NCI-H1930 (cell line): ENCODE results near the gene WNK2.

Experiments used
- DNase-seq, 2 experiments: peaks; one replicate each; lab custom pipeline; 2025; lab: John Stamatoyannopoulos, UW

WNK2 gene

DNA sequence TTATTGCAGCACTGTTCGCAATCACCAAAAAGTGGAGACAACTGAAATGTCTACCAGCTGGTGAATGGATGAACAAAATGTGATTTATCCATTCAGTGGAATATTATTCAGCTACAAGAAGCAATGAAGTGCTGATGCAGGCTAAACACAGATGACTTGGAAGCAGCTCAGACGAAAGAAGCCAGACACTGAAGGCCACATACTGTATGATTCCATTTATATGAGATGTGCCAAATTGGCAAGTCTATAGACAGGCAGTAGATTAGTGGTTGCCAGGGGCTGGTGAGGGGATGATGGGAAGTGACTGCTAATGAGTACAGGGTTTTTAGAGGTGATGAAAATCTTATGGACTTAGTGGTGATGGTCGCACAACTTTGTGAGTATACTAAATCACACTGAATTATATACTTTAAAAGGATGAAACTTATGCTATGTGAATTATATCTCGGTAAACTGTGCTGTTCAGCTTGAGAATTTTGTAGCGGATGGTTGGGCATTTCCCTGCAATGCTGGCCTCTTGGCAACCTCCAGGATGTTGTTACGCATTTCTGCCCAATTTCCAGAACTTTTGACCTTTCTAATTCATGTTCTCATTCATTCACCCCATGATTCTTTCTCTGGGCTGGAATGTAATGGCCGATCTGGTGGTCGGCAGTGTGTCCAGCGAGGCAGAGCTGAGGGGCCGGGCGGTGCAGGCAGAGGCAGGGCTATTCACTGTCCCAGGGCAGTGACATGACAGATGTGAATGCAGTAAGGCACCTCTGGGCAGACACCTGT is 22.0 kb upstream of the WNK2 start:
- no peak for DNase-seq

DNA sequence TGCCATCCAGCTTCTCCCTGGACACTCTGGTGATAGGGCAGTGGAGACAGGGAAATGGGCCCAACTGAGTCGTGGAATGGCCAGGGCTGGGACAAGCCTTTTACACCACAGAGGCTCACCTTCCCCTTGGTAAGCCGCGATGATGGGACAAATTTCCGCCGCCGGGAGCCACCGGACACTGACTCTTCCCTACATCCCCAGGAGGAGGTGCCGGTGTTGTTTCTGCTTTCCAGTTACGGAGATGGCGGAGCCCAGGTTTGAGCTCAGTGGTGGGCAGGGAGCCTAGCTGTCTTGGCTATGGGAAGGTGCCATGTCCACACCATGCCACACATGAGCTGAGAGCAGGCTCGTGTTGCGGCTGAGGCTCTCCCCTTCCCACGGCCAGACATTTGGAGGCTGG is 19.9 kb upstream of the WNK2 start:
- no peak for DNase-seq

GRCh38 chr9:93166699-93167098 is 17.2 kb upstream of the WNK2 start:
- no peak for DNase-seq

- no peak for DNase-seq
Measured at GRCh38 chr9:93167185-93167584, 16.8 kb upstream of the WNK2 start.

DNA sequence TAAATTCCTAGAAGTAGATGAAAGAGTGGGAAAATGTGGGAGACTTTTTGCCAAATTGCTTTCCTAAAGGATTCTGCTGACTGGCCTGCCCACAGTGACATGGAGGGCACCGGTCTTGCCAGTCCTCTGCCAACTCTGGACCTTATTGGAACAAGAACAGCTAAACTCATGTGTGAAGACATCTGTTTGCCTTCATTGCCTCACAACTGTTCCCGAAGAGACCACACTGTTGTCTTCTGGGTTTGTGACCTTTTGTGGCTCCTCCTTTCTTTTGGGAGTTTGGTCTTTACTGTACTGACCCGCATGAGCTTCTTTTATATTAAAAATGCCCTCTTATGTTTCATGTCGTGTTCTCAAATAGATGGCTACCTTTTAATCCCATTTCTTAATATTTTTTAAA is 16.1 kb upstream of the WNK2 start:
- DNase-seq = no peak

- DNase-seq = no peak
Measured at GRCh38 chr9:93168581-93168980, 15.4 kb upstream of the WNK2 start.

GRCh38 chr9:93169444-93169843 is 14.5 kb upstream of the WNK2 start:
- no peak for DNase-seq

DNA sequence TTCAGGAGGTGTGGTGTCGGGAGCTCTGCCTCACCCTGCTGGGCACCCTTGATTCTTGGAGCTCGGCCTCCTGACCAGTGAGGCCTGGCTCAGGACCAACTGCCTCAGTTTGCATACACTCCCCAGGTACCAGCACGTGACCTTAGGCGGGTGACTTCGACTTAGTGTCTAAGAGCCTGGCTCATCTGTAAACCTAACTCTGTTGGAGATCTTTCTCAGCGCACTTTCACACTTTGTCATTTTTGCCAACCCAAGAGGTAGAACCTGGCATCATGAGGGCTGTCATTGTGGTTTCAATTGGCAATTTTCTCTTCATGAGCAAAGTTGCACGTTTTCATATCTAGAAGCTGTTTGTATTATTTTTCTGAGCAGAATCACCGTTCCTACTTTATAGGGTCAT is 13.4 kb upstream of the WNK2 start:
- DNase-seq = no peak

GRCh38 chr9:93171261-93171990 is 12.5 kb upstream of the WNK2 start:
- DNase-seq = no peak

GRCh38 chr9:93172666-93173364 is 11.1 kb upstream of the WNK2 start:
- no peak for DNase-seq

DNA sequence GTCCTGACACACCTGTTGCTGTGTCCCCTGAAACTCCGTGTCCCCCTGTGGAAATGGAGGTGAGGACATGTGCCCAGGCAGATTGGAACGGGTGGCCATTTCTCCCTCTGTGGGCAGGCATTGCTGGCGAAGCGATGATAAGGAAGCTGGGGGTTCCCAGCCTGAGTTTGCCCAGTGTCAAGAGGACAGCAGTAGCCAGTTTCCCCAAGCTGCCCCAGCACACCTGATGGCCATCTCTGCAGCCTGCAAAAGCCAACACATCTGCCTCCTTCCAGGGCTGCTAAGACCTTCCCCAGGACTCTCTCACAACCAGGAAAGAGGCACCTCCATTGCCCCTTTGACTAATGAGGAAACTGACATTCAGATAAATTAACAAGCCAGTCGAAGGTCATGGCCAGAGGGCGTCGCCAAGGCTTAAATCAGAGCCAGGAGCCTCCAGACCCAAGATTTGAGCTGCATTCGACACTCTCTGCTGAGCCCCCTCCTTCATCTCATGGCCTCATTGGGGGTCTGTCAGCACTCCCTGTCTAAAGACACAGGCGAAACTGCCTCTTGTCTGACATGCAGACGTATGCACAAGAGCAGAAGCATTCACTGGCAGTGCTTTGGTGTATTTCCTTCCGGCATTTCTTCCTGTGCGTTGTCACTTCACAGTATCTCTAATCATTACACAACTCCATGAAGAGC is 10.4 kb upstream of the WNK2 start:
- no peak for DNase-seq

DNA sequence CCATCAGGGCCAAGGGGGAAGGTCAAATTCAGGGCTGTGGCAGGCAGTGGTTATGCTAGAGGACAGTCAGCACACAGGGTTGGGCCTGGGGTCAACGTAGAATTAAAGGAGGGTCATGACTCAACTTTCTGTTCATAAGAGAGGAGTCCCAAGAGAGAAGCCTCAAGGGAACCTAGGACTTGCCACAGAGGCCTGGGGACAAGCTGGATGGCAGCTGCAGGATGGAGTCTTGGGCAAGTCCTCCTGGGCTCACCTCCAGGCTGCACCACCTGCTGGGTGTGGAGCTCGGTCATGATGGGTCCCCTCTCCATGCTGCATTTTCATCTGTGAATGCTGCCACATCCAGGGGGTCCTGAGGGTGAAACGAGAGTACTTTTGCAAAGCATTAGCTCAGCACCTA is 9.0 kb upstream of the WNK2 start:
- no peak for DNase-seq

DNA sequence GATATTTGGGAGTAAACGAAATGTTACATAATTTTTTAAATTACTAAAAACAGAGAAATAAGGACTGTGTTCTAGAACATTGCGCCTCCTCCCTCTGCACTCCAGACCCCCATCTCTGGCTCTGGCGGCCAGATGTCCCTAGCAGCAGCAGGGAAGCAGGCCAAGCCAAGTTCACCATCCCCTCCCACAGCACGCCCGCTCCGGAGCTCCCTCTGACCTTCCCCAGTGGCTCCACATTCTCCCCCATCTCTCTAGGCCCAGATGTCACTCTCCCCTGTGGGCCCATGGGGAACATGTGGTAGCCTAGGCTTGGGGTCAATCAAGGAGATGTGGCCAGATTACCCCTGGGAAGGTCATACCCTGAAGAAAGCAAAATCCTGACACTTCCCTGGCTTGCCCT is 6.3 kb upstream of the WNK2 start:
- no peak for DNase-seq

DNA sequence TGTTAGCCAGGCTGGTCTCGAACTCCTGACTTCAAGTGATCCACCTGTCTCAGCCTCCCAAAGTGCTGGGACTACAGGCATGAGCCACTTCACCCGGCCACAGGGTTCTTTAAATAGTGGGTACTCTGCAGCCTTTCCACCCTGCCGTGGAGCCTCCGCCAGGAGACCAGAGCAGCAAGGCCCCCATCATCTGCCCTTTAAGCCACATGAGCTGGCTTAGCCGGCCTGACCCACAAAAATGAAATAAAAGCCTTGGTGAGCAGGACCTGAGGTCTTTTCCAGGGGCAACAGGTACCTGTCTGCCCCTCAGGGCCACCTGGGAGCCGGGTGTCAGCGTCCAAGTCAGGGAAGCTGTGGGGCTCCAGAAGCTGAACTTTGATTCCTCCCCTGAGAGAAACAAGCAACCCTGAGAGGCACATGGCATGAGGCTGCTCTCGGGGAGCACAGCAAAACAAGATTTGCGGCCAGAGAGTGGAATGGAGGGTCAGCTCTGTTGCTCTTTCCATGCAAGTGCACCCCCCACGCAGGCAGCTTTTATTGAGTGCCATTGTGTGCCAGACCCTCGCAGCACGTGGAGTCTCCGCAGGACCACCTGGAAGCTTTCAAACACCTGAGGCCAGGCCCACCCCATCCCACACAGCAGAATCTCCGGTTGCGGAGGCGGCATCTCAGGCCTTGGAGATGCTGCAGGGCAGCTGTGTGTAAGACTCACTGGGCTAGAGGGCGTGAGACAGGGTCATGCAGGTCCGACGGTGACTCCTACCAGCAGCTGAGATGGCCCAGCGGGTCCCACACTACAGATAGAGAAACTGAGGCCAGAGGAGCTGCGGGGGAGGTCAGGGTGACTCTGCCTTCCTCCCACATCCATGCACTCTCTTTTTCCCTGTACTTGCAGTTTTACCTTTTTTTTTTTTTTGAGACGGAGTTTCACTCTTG is 4.8 kb upstream of the WNK2 start:
- no peak for DNase-seq

- DNase-seq = no peak
Measured at GRCh38 chr9:93180938-93181337, 3.0 kb upstream of the WNK2 start.

DNA sequence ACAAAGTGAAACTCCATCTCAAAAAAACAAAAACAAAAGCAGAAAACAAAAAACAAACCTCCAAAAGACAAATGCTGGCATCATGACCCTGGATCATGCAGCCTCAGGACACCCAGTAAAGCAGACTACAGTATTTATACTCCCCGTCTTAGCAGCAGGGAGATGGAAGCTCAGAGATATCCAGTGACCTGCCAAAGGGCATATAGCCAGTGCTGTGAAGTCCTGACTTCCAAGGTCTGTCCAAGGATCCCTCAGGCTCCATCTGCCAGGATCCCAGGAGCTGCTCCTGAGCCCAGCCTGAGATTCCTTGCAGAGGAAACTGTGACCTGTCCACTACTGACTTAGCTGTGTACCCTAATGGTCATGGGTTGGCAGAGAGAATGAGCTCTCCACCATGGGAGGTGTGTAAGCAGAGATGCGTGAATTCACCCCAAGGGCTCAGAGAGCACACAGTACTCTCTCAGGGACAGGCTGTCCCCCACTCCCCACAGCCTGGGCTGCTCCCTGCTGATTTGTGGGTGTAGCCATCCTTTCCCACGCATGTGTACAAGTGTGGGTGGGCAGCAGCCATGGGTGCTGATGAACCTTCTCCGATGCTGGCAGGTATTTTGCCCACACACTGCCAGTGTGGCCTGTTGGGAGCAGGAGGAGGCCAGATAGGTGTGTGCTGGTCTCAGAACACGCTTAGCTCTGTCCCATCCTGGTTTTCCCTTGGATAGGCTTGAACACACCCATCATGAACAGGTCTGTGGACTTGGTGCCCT is 2.1 kb upstream of the WNK2 start:
- DNase-seq = no peak

GRCh38 chr9:93182572-93182971 is 1.4 kb upstream of the WNK2 start:
- no peak for DNase-seq

DNA sequence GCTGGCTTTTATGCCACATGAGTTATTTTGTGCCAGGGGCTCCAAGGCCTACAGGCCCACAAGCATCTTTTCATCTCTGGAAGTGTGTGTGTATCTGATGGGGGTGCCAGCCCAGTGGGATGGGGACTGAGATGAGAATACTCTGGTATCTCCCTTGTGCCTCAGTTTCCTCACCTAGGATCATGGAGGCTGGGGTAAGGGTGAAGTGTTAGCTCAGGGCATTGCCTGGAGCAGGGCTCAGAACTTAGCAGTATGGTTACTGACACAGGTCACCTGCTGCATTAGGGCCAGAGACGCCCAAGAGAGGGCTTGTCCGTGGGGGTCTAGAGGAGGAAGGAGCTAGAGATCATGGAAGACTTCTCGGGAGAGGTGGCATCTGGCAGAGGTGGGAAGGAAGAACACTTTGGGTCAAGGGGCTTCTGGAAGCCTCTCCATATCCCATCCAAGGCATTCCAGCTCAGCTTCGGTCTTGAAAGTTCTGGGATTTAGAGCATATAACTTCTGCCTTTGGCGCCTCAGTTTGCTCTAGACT is 742 bp upstream of the WNK2 start:
- no peak for DNase-seq

DNA sequence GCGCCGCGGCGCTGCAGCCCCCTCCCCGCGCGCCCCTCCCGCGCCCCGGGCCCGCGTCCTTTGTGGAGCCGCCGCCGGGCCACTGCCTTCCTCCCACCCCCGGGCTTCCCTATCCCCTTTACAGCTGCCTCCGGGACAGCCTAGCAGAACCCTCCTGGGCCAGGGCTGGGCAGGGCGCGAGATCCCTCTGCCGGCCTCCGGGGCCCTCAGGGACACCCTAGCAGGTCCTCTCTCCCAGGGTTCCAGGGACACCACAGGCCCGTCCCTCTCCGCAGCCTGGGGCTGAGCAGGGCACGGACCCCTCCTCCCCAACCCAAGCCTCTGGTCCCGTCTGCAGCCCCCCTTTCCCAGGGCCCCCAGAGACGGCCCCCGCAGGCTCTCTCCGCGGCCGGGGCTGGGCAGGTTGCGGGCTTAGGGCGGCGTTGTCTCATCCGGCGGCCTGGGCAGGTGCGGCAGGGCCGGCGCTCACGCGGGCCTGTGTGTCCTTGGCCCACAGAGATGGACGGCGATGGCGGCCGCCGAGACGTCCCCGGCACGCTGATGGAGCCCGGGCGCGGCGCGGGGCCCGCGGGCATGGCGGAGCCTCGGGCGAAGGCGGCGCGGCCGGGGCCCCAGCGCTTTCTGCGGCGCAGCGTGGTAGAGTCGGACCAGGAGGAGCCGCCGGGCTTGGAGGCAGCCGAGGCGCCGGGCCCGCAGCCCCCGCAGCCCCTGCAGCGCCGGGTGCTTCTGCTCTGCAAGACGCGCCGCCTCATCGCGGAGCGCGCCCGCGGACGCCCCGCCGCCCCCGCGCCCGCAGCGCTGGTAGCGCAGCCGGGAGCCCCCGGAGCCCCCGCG is 710 bp downstream of the WNK2 start:
- DNase-seq = no peak
